Kidney (tissue), 14 donors: ENCODE results near the gene KRT15. TPM values are rescaled to one million over a fixed set of nuclear protein-coding genes. Genes with fewer than 3 reads are reported as not detected.

Experiments used
- DNase-seq, 5 donors: peaks; one replicate each; pipeline ENCODE4 v3.0.0-alpha.2; 2013 to 2020
- FAIRE-seq: peaks from 2 replicates; lab custom pipeline; 2012; peaks lifted over from hg19 to GRCh38; lab: Jason Lieb, UNC
- H3K27ac ChIP-seq, 2 donors: one replicate each; pipeline ENCODE4 v1.7.0; 2013; ENCODE audit warnings: low read depth in 2 of 2, low read length in 2 of 2, inconsistent platforms in 1 of 2
- H3K27me3 ChIP-seq: one replicate; pipeline ENCODE4 v1.7.1; 2013; ENCODE audit warnings: low read length, inconsistent platforms; ENCODE audit not compliant: control insufficient read depth, insufficient read depth
- H3K36me3 ChIP-seq, 3 donors: one replicate each; pipeline versions ENCODE4 v1.7.0 to v1.7.1; 2013; ENCODE audit warnings: low read length in 3 of 3, control low read depth in 1 of 3, inconsistent platforms in 1 of 3; ENCODE audit not compliant: insufficient read depth in 3 of 3, control insufficient read depth in 2 of 3
- H3K4me1 ChIP-seq, 3 donors: one replicate each; pipeline versions ENCODE4 v1.7.0 to v1.7.1; 2013; ENCODE audit warnings: low read length in 3 of 3, inconsistent platforms in 1 of 3, low read depth in 1 of 3; ENCODE audit not compliant: control insufficient read depth in 2 of 3, insufficient read depth in 2 of 3
- H3K4me3 ChIP-seq, 3 donors: one replicate each; pipeline versions ENCODE4 v1.7.0 to v1.8.1; 2013; ENCODE audit warnings: low read length in 3 of 3, control low read depth in 1 of 3, inconsistent platforms in 1 of 3
- H3K9ac ChIP-seq, 3 donors: one replicate each; pipeline versions ENCODE4 v1.7.0 to v1.7.1; 2013; ENCODE audit warnings: low read length in 3 of 3, control low read depth in 1 of 3, inconsistent platforms in 1 of 3
- H3K9me3 ChIP-seq, 3 donors: one replicate each; pipeline versions ENCODE4 v1.7.0 to v1.7.1; 2013; ENCODE audit warnings: low read length in 3 of 3, control low read depth in 1 of 3, inconsistent platforms in 1 of 3; ENCODE audit not compliant: control insufficient read depth in 2 of 3, insufficient read depth in 1 of 3
- intact Hi-C: fragments of 100-400 bp; cut with DNase I; formaldehyde crosslinking; loops from one replicate; pipeline ENCODE4 v1.11.1; 2022
- polyA plus RNA-seq: library from polyadenylated mRNA; stranded (reverse); fragments of 350-450 nt; fragmentation: Illumina TruSeq; extraction: RNeasy Lipid Tissue Mini Kit (QIAGEN cat#74804); gene quantifications from one replicate; pipeline ENCODE4 v1.2.3, GENCODE V29; 2014; ENCODE audit warnings: low read depth, low replicate concordance; ENCODE audit not compliant: insufficient read depth
- total RNA-seq: library from RNA; stranded (reverse); fragmentation: NEBNext Ultra II Directional; extraction: Animal tissue kit (Norgen Biotek cat#: 25700); gene quantifications from one replicate; pipeline ENCODE4 v1.2.1, GENCODE V29; 2021
- TF ChIP-seq, protein P1 (sequence below): IDR thresholded peaks from 3 replicates; pipeline ENCODE4 v1.5.1; 2012; ENCODE audit warnings: mild to moderate bottlenecking, moderate library complexity, borderline replicate concordance; ENCODE audit not compliant: insufficient read depth; ENCODE audit errors: extremely low read depth
- donor health status: control.
- donor health status: control.
- donor health status: control.
- donor health status: control.
- donor health status: control.
- donor health status: DM: yes; HTN: yes; CAD: no.
- donor health status: Normal renal cell carcinoma (clear cell type).

Gene KRT15
- total and polyA plus RNA-seq, 2 donors from 2014 or later: 0.15 to 2.8 TPM

DNA sequence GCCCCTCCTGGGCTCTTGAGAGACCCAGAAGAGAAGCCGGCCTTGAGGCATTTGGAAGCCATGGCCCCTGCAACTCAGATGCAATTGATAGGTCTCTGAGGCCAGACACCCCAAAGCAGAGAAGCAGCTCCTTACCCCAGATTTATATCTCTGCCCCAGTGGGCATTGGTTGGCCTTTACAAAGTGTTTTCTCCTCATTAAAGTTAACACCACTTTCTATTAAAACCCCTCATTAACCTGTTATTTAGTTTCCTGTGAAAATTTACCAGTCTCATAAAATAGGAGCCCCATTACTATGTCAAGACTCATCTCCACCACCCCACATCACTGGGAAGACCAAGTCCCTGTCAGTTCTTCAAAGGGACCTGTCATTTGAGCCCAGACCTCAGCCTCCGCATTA lies 37.7 kb downstream of the KRT15 start, which contains the start of gene KRT35:
KRT35 (minus strand) TSS at position 116 of the 400 bp plus-strand sequence; CDS start at position 62, 54 bp downstream.
- H3K27me3 ChIP-seq: no peaks in the 10 kb centered on the region
- H3K9ac ChIP-seq: no peak within 1 kb of the TSS
- H3K9me3 ChIP-seq: no peaks in the 10 kb centered on the region
- H3K36me3 ChIP-seq: no peaks in the 10 kb centered on the region
- H3K4me1 ChIP-seq: peaks cover 0 to 3% (median 0%) of the 10 kb centered on the region in 3 donors
- DNase-seq (peak in 3 of 5 donors; percentile 26 to 54 (median 53)), FAIRE-seq (no peak)
- TF ChIP-seq, protein P1, sequence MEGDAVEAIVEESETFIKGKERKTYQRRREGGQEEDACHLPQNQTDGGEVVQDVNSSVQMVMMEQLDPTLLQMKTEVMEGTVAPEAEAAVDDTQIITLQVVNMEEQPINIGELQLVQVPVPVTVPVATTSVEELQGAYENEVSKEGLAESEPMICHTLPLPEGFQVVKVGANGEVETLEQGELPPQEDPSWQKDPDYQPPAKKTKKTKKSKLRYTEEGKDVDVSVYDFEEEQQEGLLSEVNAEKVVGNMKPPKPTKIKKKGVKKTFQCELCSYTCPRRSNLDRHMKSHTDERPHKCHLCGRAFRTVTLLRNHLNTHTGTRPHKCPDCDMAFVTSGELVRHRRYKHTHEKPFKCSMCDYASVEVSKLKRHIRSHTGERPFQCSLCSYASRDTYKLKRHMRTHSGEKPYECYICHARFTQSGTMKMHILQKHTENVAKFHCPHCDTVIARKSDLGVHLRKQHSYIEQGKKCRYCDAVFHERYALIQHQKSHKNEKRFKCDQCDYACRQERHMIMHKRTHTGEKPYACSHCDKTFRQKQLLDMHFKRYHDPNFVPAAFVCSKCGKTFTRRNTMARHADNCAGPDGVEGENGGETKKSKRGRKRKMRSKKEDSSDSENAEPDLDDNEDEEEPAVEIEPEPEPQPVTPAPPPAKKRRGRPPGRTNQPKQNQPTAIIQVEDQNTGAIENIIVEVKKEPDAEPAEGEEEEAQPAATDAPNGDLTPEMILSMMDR: no peak
- intact Hi-C loops: no loop called here
- H3K27ac ChIP-seq: no peak within 1 kb of the TSS
- no peak within 1 kb of the TSS for H3K4me3 ChIP-seq

GRCh38 chr17:41480581-41480980 lies 38.1 kb downstream of the KRT15 start:
- Histone ChIP-seq H3K27me3 (no peaks in the 10 kb centered on the region), H3K9me3 (no peaks in the 10 kb centered on the region), H3K4me3 (no peak overlapping the region), H3K4me1 (peaks cover 0 to 3% (median 0%) of the 10 kb centered on the region in 3 donors), H3K27ac (no peak overlapping the region), H3K9ac (no peak overlapping the region), H3K36me3 (no peaks in the 10 kb centered on the region)
- FAIRE-seq (no peak), DNase-seq (no peak)
- TF ChIP-seq, protein P1: no peak
- intact Hi-C loops: no loop called here

DNA sequence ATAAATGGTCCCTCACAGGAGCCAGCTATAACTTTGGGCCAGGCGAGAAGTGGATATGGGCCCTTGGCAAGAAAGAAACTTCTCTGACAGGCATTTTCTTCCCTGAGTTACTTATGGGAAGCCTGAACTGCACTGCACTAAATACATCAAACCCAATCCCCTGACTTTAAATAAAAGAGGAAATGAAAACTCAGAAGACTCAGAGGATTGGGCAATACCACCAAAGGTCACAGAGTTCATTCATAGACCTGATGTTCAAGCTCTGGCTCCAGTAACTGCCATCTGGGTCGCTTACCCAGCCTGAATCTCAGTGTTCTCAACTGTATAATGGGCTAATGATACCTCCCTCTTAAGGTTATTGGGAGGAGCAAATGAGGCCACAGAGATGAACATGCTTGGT lies 38.6 kb downstream of the KRT15 start:
- intact Hi-C loops: no loop called here
- Histone ChIP-seq H3K4me1 (peaks cover 0 to 3% (median 0%) of the 10 kb centered on the region in 3 donors), H3K9me3 (no peaks in the 10 kb centered on the region), H3K27me3 (no peaks in the 10 kb centered on the region), H3K27ac (no peak overlapping the region), H3K9ac (no peak overlapping the region), H3K36me3 (no peaks in the 10 kb centered on the region), H3K4me3 (no peak overlapping the region)
- TF ChIP-seq, protein P1: no peak
- FAIRE-seq (no peak), DNase-seq (no peak)

GRCh38 chr17:41478237-41478636 lies 40.5 kb downstream of the KRT15 start:
- Histone ChIP-seq H3K27me3 (no peaks in the 10 kb centered on the region), H3K27ac (no peak overlapping the region), H3K36me3 (no peaks in the 10 kb centered on the region), H3K9me3 (no peaks in the 10 kb centered on the region), H3K9ac (no peak overlapping the region), H3K4me1 (peaks cover 0 to 3% (median 0%) of the 10 kb centered on the region in 3 donors), H3K4me3 (no peak overlapping the region)
- no peak for FAIRE-seq
- DNase-seq: peak in 1 of 5 donors; percentile 86
- TF ChIP-seq, protein P1: no peak
- intact Hi-C loops: no loop called here
